Liver (tissue), 3 donors: ENCODE results near the gene NPL.

Experiments
- ATF3 ChIP-seq: IDR thresholded peaks from 2 replicates; pipeline ENCODE4 v1.6.1; 2016; ENCODE audit warnings: antibody characterized with exemption
- CTCF ChIP-seq: fragments of 150-350 bp; IDR thresholded peaks from 2 replicates; pipeline ENCODE4 v1.5.1; 2017; ENCODE audit warnings: improper control_type of control experiment, low read depth, low read length; ENCODE audit not compliant: missing input control
- FOXA1 ChIP-seq: IDR thresholded peaks from 2 replicates; pipeline ENCODE4 v1.6.1; 2016; ENCODE audit warnings: antibody characterized with exemption
- GABPA ChIP-seq, 2 donors: IDR thresholded peaks in 1 of 2; conservative IDR thresholded peaks in 1 of 2; 2 replicates each; pipeline ENCODE4 v1.6.1; 2016; ENCODE audit warnings: antibody characterized with exemption in 2 of 2, mild to moderate bottlenecking in 1 of 2, moderate library complexity in 1 of 2
- HNF4A ChIP-seq, 2 donors: conservative IDR thresholded peaks; 2 replicates each; pipeline ENCODE4 v1.6.1; 2016; ENCODE audit warnings: antibody characterized with exemption in 2 of 2, mild to moderate bottlenecking in 2 of 2
- JUND ChIP-seq, 2 donors: IDR thresholded peaks; 2 replicates each; pipeline ENCODE4 v1.6.1; 2016; ENCODE audit warnings: antibody characterized with exemption in 2 of 2
- NR2F2 ChIP-seq: IDR thresholded peaks from 2 replicates; pipeline ENCODE4 v1.6.1; 2016; ENCODE audit warnings: antibody characterized with exemption
- RAD21 ChIP-seq, 2 donors: IDR thresholded peaks; 2 replicates each; pipeline ENCODE4 v1.6.1; 2016; ENCODE audit warnings: antibody characterized with exemption in 2 of 2, mild to moderate bottlenecking in 2 of 2
- REST ChIP-seq: IDR thresholded peaks from 2 replicates; pipeline ENCODE4 v1.6.1; 2016; ENCODE audit warnings: antibody characterized with exemption, mild to moderate bottlenecking
- RXRA ChIP-seq, 2 donors: IDR thresholded peaks; 2 replicates each; pipeline ENCODE4 v1.6.1; 2017 to 2018; ENCODE audit warnings: antibody characterized with exemption in 2 of 2, mild to moderate bottlenecking in 1 of 2
- TAF1 ChIP-seq: conservative IDR thresholded peaks from 2 replicates; pipeline ENCODE4 v1.6.1; 2016; ENCODE audit warnings: antibody characterized with exemption, mild to moderate bottlenecking
- YY1 ChIP-seq: IDR thresholded peaks from 2 replicates; pipeline ENCODE4 v1.6.1; 2016; ENCODE audit warnings: antibody characterized with exemption, mild to moderate bottlenecking
- donor health status: healthy.
- donor health status: healthy.

GRCh38 chr1:182877842-182878241 lies 88.3 kb downstream of the NPL start:
- no peak for TF ChIP-seq REST
- TF ChIP-seq YY1 = no peak
- TF ChIP-seq FOXA1 = no peak
- no peak for TF ChIP-seq ATF3
- TF ChIP-seq CTCF = no peak
- no peak for TF ChIP-seq TAF1
- TF ChIP-seq RAD21 (IDR thresholded peaks at IDR 0.05) = no peak
- TF ChIP-seq JUND (IDR thresholded peaks at IDR 0.05) = no peak
- no peak for TF ChIP-seq NR2F2
- no peak for TF ChIP-seq GABPA (IDR thresholded peaks at IDR 0.05 in 1 of 2, conservative IDR thresholded peaks at IDR 0.05 in 1 of 2)
- no peak for TF ChIP-seq RXRA (IDR thresholded peaks at IDR 0.05)
- no peak for TF ChIP-seq HNF4A (conservative IDR thresholded peaks at IDR 0.05)
